KMS-11 (cell line): ENCODE measurements around the gene RTN4.
A peak's percentile ranks its signal among the peaks of the same experiment; 100 is the strongest.

ENCODE experiments used
- H2AFZ ChIP-seq: fragments of 200-600 bp; sonication (generic); 2 replicates; pipeline ENCODE4 v1.6.1; 2016; ENCODE audit warnings: antibody characterized with exemption, mixed run types, low read depth
- H3K27ac ChIP-seq: fragments of 200-600 bp; sonication (generic); 2 replicates; pipeline ENCODE4 v1.6.1; 2016; ENCODE audit warnings: mild to moderate bottlenecking, mixed run types
- H3K27me3 ChIP-seq: fragments of 200-600 bp; sonication (generic); 2 replicates; pipeline ENCODE4 v1.6.1; 2017; ENCODE audit warnings: mild to moderate bottlenecking, low read depth, mixed run types, moderate library complexity; ENCODE audit not compliant: insufficient read depth
- H3K36me3 ChIP-seq: fragments of 200-600 bp; sonication (generic); 2 replicates; pipeline ENCODE4 v1.6.1; 2017; ENCODE audit warnings: mild to moderate bottlenecking, mixed run types; ENCODE audit not compliant: insufficient read depth
- H3K4me1 ChIP-seq: fragments of 200-600 bp; sonication (generic); 2 replicates; pipeline ENCODE4 v1.6.1; 2016; ENCODE audit warnings: mild to moderate bottlenecking, low read depth, mixed run types; ENCODE audit not compliant: poor library complexity, severe bottlenecking
- H3K4me2 ChIP-seq: fragments of 200-600 bp; sonication (generic); 2 replicates; pipeline ENCODE4 v1.7.0; 2016; ENCODE audit warnings: mild to moderate bottlenecking, mixed run types
- H3K4me3 ChIP-seq: fragments of 200-600 bp; sonication (generic); IDR thresholded peaks from 2 replicates; pipeline ENCODE4 v1.6.1; 2017; ENCODE audit warnings: low read depth, low read length, mixed read lengths; ENCODE audit not compliant: insufficient read depth
- H3K79me2 ChIP-seq: fragments of 200-600 bp; sonication (generic); 2 replicates; pipeline ENCODE4 v1.6.1; 2016; ENCODE audit warnings: low read depth, mixed run types; ENCODE audit not compliant: insufficient read depth
- H3K9ac ChIP-seq: fragments of 200-600 bp; sonication (generic); 2 replicates; pipeline ENCODE4 v1.6.1; 2016; ENCODE audit warnings: mild to moderate bottlenecking, mixed run types
- H4K20me1 ChIP-seq: fragments of 200-600 bp; sonication (generic); 2 replicates; pipeline ENCODE4 v1.6.1; 2016; ENCODE audit warnings: mild to moderate bottlenecking, mixed run types; ENCODE audit not compliant: insufficient read depth
- TF ChIP-seq, protein P1 (sequence below): fragments of 200-600 bp; sonication (generic); conservative IDR thresholded peaks from 2 replicates; pipeline ENCODE4 v1.6.1; 2017; ENCODE audit warnings: low read depth, mild to moderate bottlenecking, antibody characterized with exemption, low read length, moderate library complexity, mixed read lengths

Gene RTN4

GRCh38 chr2:55063226-55063625 lies 13.0 kb upstream of the RTN4 start:
- Histone ChIP-seq H3K79me2 (no peaks in the 10 kb centered on the region), H3K27me3 (no peaks in the 10 kb centered on the region), H3K4me3 (peak overlapping the region; percentile 47), H3K4me2 (peak overlapping the region; percentile 70), H3K36me3 (no peaks in the 10 kb centered on the region), H2AFZ (peak overlapping the region; percentile 60; the same call in 1 of the 2 replicates), H3K27ac (peak overlapping the region; percentile 99), H3K9ac (peak overlapping the region; percentile 92), H3K4me1 (peaks cover 62% of the 10 kb centered on the region), H4K20me1 (no peaks in the 10 kb centered on the region)
- TF ChIP-seq, protein P1, sequence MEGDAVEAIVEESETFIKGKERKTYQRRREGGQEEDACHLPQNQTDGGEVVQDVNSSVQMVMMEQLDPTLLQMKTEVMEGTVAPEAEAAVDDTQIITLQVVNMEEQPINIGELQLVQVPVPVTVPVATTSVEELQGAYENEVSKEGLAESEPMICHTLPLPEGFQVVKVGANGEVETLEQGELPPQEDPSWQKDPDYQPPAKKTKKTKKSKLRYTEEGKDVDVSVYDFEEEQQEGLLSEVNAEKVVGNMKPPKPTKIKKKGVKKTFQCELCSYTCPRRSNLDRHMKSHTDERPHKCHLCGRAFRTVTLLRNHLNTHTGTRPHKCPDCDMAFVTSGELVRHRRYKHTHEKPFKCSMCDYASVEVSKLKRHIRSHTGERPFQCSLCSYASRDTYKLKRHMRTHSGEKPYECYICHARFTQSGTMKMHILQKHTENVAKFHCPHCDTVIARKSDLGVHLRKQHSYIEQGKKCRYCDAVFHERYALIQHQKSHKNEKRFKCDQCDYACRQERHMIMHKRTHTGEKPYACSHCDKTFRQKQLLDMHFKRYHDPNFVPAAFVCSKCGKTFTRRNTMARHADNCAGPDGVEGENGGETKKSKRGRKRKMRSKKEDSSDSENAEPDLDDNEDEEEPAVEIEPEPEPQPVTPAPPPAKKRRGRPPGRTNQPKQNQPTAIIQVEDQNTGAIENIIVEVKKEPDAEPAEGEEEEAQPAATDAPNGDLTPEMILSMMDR, result no peak

- peak overlapping the region; percentile 2; the same call in 1 of the 2 replicates for H2AFZ ChIP-seq
- H3K27ac ChIP-seq, result peak overlapping the region; percentile 99
- TF ChIP-seq, protein P1, result no peak
- H3K9ac ChIP-seq, result peak overlapping the region; percentile 92
- no peaks in the 10 kb centered on the region for H3K36me3 ChIP-seq
- no peak overlapping the region for H3K4me3 ChIP-seq
- peaks cover 57% of the 10 kb centered on the region for H3K4me1 ChIP-seq
- H3K27me3 ChIP-seq, result no peaks in the 10 kb centered on the region
- peak overlapping the region; percentile 70 for H3K4me2 ChIP-seq
- H3K79me2 ChIP-seq, result no peaks in the 10 kb centered on the region
- H4K20me1 ChIP-seq, result no peaks in the 10 kb centered on the region
These were observed 12.5 kb upstream of the RTN4 start for GRCh38 chr2:55062754-55063153.

GRCh38 chr2:55061523-55062344 lies 11.5 kb upstream of the RTN4 start:
- H3K4me3 ChIP-seq, result no peak overlapping the region
- H3K4me2 ChIP-seq, result no peak overlapping the region
- peak overlapping the region; percentile 99; the same call in 1 of the 2 replicates for H3K27ac ChIP-seq
- no peaks in the 10 kb centered on the region for H3K27me3 ChIP-seq
- peak overlapping the region; percentile 92; the same call in 1 of the 2 replicates for H3K9ac ChIP-seq
- peaks cover 61% of the 10 kb centered on the region for H3K4me1 ChIP-seq
- TF ChIP-seq, protein P1, result no peak
- H2AFZ ChIP-seq, result no peak overlapping the region; the same call in 1 of the 2 replicates
- no peaks in the 10 kb centered on the region for H3K36me3 ChIP-seq
- no peaks in the 10 kb centered on the region for H4K20me1 ChIP-seq
- no peaks in the 10 kb centered on the region for H3K79me2 ChIP-seq

DNA sequence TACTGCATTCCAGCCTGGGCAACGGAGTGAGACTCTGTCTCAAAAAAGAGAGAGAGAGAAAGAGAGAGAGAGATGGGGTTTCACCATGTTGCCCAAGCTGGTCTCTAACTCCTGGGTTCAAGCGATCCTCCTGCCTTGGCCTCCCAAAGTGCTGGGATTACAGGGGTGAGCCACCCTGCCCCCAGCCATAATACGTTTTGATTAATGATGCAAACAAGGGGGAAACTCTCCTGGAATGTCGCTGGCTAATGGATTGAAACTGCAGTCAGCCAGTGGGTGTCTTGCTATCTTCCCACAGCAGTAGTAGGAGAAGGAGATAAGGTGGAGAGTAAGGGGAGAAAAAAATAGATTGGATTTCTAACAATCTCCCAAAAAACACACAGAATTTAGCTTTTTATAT lies 9.5 kb upstream of the RTN4 start:
- H3K9ac ChIP-seq, result no peak overlapping the region
- no peaks in the 10 kb centered on the region for H4K20me1 ChIP-seq

More for the DNA sequence above, 9.5 kb upstream of the RTN4 start:
- Histone ChIP-seq H3K27me3 (no peaks in the 10 kb centered on the region), H3K36me3 (no peaks in the 10 kb centered on the region), H3K4me3 (no peak overlapping the region), H2AFZ (no peak overlapping the region), H3K4me2 (no peak overlapping the region), H3K27ac (no peak overlapping the region), H3K79me2 (no peaks in the 10 kb centered on the region), H3K4me1 (peaks cover 71% of the 10 kb centered on the region)
- TF ChIP-seq, protein P1, result no peak
